GM19240 (cell line): ENCODE data around the gene JMJD1C.

Experiments used
- DNase-seq: peaks from one replicate; pipeline ENCODE4 v3.0.0; 2011; ENCODE audit warnings: low spot score; ENCODE audit not compliant: insufficient read length

JMJD1C gene

GRCh38 chr10:63438506-63439498 lies 27.0 kb downstream of the JMJD1C start:
- no peak for DNase-seq

DNA sequence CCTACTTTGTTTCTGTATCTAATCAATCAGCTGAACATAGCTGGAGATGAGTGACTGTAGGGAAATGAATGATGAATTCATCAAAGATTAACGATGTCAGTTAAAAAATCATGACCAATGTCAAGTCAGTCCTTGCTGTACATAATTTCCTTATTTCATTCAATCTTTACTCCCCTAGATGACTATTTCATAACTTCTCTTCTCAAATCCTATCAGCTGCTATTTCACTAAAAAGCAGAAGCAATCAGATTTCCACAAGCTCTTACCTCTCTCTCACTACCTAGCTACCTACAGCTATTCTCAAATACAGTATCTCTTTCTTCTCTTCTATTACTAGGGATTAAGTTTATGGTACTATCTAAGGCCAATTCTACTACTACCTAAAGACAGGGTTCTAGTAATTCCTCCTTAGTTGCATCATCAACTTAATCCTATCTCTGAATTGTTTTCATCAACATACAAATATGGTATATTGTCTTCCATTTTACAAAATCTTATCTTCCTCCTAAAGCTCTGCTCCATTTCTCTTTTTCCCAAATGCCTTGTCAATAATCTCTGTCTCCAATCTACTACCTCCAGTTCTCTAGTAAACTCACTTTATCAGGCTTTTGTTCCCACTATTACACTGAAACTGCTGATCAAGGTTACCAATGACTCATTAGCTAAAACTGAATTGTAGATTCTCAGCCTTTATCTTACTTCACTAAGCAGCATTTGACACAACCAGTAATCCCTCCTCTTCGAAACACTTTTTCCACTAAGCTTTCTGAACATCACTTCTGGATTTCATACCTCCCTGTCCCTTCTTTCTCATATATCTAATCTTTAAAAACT lies 28.4 kb downstream of the JMJD1C start:
- no peak for DNase-seq

- no peak for DNase-seq
Observed at GRCh38 chr10:63436225-63436624, 29.6 kb downstream of the JMJD1C start.

- no peak for DNase-seq
Observed at GRCh38 chr10:63434866-63435854, 30.6 kb downstream of the JMJD1C start.

DNA sequence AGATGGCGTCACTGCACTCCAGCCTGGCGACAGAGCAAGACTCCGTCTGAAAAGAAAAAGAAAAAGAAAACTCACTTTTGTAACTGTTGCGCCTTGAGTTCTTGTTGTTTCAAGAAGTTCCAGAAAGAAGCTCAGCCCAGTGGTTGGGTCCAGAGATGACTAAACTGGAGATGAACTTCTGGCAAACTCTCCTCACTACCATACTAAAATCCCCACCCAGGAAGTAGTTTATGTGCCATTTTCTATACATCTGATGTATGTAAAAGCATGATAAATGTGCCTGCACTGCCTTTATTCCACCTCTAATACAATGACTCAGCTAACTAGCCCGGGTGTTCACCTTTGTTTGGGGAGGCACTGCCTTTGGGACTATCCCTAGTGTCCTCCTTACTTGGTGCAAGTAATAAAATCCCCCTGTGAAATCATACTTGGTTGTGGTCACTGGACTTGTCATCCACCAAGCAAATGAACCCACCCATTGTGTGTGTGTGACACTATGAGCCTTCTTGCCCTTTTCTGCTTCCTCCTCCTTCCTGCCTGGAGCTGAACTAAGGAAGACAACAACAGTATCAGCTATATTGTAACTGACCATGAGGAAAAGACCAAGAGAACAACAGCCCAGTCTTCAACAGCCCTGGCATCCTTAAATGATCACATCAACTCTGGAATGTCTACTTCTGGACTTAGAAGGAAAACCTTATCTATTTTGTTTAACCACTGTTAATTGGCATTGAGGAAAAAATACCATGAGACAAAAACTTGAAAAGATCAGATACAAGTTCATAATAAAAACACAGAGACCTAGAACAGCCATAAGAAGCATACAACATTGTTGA lies 33.6 kb downstream of the JMJD1C start:
- DNase-seq, result no peak

- DNase-seq, result no peak
Observed at GRCh38 chr10:63430999-63431356, 34.8 kb downstream of the JMJD1C start.

DNA sequence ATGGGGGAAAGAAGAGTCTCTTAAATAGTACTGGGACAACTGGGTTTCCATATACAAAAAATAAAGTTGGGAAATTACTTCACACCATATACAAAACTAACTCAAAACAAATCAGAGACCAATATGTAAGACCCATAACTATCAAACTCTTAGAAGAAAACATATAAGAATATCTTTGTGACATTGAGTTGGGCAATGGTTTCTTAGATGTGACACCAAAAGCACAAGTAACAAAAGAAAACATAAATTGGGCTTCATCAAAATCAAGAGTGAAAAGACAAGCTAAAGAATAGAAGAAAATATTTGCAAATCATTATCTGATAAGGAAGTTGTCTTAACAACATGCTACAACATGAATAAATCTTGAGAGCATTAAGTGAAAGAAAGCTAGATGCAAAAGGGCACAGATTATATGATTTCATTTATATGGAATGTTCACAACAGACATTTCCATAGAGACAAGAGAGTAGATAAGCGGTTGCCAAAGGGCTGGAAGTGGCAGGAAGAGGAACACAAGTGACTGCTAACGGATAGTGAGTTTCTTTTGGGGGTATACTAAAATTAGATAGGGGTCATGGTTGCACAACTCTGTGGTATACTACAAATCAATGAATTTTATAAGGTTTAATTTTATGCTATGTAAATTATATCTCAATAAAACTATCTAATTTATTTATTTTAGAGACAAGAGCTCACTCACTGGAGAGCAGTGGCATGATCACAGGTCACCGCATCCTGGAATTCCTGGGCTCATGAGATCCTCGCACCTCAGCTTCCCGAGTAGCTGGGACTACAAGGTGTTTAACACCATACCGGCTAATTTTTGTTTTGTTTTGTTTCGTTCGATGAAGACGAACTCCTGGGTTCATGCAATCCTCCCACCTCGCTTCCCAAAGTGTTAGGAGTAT lies 35.4 kb downstream of the JMJD1C start:
- DNase-seq, result no peak

- no peak for DNase-seq
Observed at GRCh38 chr10:63429281-63429680, 36.5 kb downstream of the JMJD1C start.

DNA sequence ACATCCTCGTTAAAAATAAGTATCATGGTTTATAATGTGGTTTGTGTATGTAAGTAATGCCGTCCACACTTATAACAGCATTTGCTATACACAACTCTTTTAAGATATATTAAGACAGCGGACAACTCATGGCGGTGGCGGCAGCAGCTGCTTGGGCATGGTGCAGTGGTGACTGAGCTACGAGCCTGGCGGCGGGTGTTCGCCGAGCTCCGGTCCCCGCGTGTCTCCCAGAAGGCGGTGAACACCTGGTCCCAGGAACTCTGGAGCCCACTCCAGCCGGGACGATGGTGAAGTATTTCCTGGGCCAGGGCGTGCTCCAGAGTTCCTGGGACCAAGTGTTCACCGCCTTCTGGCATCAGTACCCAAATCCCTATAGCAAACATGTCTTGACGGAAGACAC lies 38.8 kb downstream of the JMJD1C start:
- DNase-seq, result no peak

GRCh38 chr10:63425512-63425911 lies 40.3 kb downstream of the JMJD1C start:
- DNase-seq, result no peak

DNA sequence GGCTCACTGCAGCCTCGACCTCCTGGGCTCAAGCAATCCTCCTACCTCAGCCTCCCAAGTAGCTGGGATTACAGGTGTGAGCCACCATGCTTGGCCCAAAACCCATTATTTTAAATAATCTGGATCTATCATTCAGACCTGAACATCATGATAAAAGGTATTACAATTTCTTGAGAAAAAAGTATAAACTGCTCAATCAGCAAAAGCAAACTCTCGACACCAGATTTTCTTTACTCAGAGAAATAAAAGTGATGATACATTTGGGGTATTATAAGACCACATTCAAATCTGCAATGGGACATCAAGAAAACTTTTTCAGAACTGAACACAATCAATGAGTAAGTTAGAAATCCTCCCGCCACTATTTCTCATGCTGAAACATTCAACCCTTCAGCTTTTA lies 41.2 kb downstream of the JMJD1C start:
- DNase-seq, result no peak

- no peak for DNase-seq
Observed at GRCh38 chr10:63423494-63423893, 42.3 kb downstream of the JMJD1C start.

DNA sequence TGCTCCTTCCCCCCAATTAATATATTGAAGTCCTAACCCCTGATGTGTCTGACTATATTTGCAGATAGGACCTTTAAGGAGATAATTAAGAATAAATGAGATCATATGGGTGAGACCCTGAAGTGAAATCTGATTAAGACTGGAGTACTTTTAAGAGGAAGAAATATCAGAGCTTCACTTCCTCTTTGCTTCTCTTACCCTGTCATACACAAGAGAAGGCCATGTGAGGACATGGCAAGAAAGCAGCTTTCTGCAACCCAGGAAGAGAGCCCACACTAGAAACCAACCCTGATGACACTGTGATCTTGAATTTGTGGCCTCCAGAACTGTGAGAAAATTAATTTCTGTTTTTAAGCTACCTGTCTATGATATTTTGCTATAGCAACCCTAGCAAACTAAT lies 44.2 kb downstream of the JMJD1C start:
- no peak for DNase-seq

DNA sequence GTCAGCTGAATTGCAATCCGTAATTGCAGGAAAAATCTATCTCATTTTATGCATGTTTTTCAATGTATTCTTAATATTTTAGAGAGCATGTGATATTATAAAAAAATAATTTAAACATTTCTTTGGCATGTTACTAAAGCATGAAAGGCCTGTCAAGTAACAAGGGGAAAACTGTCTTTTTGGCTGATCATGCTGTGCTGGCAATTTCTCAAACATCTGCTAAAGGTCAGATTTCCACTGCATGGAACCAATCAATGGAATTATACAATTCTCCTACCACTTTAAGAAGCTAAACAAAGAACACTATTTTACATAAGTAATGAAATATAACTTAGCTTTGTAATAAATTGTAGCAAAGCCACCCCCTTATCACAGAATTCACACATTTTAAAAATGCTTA lies 49.4 kb downstream of the JMJD1C start:
- no peak for DNase-seq

GRCh38 chr10:63415640-63416244 lies 50.0 kb downstream of the JMJD1C start:
- no peak for DNase-seq

DNA sequence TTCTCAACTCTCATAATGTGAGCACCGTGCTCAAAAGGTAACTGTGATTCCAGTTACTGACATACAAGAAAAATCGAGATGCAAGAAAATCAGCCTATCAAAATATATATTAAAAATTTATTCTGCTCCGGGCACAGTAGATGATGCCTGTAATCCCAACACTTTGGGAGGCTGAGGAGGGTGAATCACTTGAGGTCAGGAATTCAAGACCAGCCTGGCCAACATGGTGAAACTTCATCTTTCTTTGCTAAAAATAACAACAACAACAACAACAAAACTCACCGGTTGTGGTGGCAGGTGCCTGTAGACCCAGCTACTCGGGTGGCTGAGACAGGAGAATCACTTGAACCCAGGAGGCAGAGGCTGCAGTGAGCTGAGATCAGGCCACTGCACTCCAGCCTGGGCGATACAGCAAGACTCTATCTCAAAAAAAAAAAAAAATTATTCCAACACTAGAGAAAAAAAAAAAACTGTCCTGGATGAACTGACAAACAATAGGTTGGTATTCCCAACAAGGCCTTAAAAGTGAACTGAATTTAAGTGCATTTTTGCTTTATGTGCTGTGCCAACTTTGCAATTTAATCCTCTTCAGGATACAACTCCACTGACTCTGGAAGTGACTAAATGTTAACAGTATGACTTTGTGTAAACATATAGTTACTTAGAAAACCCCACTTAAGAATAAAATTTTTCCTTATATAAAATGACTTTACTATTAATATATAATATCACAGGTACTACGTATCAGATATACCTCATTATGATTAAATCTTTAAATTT lies 51.1 kb downstream of the JMJD1C start:
- DNase-seq, result no peak

DNA sequence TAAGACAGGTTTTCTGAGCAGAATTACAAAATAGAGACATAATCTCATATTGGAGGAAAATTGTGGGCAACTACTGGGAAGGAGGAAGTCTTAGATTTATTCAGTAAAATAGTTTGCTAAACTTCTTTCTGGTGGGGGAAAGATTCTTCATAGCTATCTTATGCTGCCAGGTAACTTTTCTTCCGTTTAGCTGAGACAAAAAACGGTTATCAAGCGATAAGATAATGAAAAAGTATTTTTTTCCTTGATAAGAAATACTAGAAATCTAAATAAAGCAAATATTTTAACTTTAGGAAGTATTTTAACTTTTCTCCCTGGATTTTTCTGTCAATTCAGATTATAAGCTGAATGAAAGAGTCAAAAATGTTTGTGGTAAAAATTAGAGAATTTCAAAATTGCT lies 52.3 kb downstream of the JMJD1C start:
- DNase-seq, result no peak

DNA sequence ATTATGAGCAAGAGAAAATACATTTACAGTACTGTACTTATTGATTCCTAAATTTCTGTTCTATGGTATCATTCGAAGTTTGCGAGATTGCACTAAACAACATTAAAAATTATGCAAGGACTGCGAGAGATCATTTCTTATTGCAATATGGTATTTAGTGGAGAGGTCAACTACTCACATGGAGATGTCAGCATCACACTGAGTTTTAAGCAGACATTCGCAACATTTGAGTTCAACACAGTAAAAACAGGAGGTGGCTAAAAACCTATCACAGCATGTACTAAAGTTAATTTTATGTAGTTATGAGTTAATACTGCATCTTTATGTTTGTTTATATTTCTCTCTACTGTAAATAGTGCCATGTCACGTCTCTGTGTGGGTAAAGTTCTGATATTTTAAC lies 53.5 kb downstream of the JMJD1C start:
- no peak for DNase-seq
